OCI-LY7 (cell line): Measurements from ENCODE around the gene CPTP.

Experiments
- CTCF ChIP-seq: fragments of 200-600 bp; sonication (generic); conservative IDR thresholded peaks from 2 replicates; pipeline ENCODE4 v1.5.1; 2014; ENCODE audit warnings: mild to moderate bottlenecking, antibody characterized with exemption, low read length, moderate library complexity, mixed read lengths
- EZH2phosphoT487 ChIP-seq: fragments of 200-600 bp; sonication (generic); IDR thresholded peaks from 2 replicates; pipeline ENCODE4 v1.6.1; 2018; ENCODE audit warnings: low read depth, borderline replicate concordance, mild to moderate bottlenecking, mixed run types, antibody characterized with exemption, low read length, moderate library complexity, mixed read lengths

DNA sequence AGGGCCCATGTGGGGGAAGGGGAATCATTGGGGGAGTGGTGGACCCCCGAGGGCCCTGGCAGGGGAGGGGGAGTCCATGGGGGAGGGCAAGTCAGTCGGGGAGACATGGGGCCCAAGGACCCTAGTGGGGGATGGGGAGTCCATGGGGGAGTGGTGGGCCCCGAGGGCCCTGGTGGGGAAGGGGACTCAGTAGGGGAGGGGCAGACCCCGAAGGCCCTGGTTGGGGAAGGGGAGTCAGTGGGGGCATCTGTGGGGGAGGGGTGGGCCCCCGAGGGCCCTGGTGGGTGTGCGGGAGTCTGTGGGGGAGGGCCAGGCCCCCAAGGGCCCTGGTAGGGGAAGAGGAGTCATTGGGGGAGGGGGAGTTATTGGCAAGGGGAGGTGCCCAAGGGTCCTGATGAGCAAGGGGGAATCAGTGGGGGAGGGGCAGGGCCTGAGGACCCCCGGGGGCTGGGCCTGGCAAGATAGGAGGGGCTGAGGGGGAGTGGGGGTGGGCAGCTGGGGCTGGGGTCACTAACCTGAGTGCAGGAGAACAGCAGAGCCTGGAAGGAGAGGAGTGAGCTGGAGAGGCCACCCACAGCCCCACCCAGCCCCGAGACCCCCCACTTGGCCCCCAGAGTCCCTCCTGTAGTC is 31.7 kb downstream of the CPTP start:
- TF ChIP-seq CTCF (no peak), EZH2phosphoT487 (no peak)
